Measurements from ENCODE around the gene TMED9.

The TMED9 gene

DNA sequence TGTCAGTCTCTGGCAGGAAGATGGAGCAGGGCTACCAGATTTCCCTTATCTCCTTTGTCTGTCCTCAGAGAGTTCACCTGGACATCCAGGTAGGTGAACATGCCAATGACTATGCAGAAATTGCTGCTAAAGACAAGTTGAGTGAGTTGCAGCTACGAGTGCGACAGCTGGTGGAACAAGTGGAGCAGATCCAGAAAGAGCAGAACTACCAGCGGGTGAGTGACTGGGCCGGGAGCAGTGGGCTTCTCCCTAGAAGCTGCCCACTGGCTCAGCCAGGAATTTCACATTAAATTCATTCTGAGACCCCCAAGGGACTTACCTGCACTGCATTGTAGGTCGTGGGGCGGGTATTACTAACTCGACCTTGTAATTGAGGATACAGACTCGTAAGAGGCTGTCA lies 2.1 kb downstream of the TMED9 start:
- no peak for DNase-seq (ENCODE audit: low spot score)
- no peak overlapping the region for H3K27ac ChIP-seq
- no peak overlapping the region for H3K4me3 ChIP-seq
- TF ChIP-seq, protein P1, sequence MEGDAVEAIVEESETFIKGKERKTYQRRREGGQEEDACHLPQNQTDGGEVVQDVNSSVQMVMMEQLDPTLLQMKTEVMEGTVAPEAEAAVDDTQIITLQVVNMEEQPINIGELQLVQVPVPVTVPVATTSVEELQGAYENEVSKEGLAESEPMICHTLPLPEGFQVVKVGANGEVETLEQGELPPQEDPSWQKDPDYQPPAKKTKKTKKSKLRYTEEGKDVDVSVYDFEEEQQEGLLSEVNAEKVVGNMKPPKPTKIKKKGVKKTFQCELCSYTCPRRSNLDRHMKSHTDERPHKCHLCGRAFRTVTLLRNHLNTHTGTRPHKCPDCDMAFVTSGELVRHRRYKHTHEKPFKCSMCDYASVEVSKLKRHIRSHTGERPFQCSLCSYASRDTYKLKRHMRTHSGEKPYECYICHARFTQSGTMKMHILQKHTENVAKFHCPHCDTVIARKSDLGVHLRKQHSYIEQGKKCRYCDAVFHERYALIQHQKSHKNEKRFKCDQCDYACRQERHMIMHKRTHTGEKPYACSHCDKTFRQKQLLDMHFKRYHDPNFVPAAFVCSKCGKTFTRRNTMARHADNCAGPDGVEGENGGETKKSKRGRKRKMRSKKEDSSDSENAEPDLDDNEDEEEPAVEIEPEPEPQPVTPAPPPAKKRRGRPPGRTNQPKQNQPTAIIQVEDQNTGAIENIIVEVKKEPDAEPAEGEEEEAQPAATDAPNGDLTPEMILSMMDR (IDR thresholded peaks at IDR 0.05), result no peak

- H3K27ac ChIP-seq, result no peak overlapping the region
- TF ChIP-seq, protein P1 (IDR thresholded peaks at IDR 0.05), result no peak
- DNase-seq (ENCODE audit: low spot score), result no peak
- no peak overlapping the region for H3K4me3 ChIP-seq
These were observed 3.1 kb downstream of the TMED9 start for GRCh38 chr5:177595026-177595585.

DNA sequence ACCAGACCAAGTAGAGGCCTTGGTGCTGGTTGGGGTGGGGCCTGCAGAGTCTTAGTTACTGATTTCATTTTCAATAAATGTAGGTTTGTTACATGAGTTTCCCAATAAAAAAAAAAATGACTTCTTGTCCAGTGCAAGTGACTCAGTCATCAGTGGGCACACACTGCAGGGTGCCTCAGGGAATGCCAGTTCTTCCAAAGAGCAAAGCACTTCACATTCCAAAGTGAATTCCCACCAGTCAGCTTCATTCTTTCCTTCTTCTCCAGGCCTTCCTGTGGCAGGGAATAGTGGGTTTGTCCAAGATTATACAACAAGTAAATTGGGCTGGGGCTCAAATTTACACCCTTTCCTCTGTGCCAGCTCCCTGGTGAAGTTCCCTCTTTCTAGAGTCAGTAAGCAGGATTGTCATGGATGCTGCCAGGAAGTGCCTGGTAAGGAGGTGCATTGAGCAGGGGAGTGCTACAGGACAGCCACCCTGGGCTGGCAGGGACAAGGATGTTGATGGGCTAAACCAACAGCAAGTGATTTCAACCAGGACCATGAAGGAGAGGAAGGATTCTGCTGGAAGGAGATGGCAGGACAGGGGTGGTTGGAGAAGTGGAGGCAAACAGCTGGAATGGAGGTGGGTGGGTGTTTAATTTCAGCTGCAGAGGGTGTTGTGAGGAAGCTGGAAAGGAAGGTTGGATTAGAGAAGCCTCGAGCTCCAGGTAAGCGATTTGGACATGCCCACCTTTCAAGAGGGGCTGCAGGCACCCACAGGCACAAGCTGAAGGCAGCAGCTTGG lies 4.2 kb downstream of the TMED9 start:
- Histone ChIP-seq H3K27ac (no peak overlapping the region), H3K4me3 (no peak overlapping the region)
- DNase-seq (ENCODE audit: low spot score), result no peak
- TF ChIP-seq, protein P1 (IDR thresholded peaks at IDR 0.05), result no peak

DNA sequence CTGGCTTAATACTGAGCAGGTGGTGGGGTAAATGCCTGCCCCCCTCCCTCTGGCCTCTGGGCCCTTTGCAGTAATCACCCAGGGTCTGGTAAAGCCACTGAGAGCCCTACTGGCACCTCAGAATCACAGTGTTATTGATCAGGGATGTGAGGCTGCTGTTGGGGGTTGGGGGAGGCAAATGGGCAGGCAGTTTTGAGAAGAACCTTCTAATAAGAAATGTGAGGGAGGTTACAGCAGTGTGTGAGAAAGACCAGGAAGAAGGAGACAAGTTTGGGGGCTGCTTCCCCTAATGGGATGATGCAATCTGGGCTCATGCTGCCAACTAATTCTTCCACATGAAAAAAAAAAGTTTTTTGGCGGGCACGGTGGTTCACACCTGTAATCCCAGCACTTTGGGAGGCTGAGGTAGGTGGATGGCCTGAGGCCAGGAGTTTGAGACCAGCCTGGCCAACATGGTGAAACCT lies 4.8 kb downstream of the TMED9 start:
- Histone ChIP-seq H3K27ac (no peak overlapping the region), H3K4me3 (no peak overlapping the region)
- TF ChIP-seq, protein P1 (IDR thresholded peaks at IDR 0.05), result no peak
- DNase-seq (ENCODE audit: low spot score), result no peak

- H3K27ac ChIP-seq, result no peak overlapping the region
- DNase-seq (ENCODE audit: low spot score), result no peak
- TF ChIP-seq, protein P1 (IDR thresholded peaks at IDR 0.05), result no peak
- no peak overlapping the region for H3K4me3 ChIP-seq
These were observed 6.5 kb downstream of the TMED9 start for GRCh38 chr5:177598477-177598876.

- peak; percentile 87 for DNase-seq (ENCODE audit: low spot score)
- peak within 1 kb of the TSS; percentile 74 for H3K4me3 ChIP-seq
- peak within 1 kb of the TSS; percentile 84 to 85 for H3K27ac ChIP-seq
- TF ChIP-seq, protein P1 (IDR thresholded peaks at IDR 0.05), result no peak
These were observed 7.9 kb downstream of the TMED9 start, which contains the start of gene B4GALT7 for GRCh38 chr5:177599731-177600507. Gene B4GALT7 (plus strand): TSS chr5:177600132. CDS start chr5:177600211, 79 bp downstream.

All from coronary artery (tissue), 2 donors.